Measurements from ENCODE around the gene LGR5.
"Not testable (repeated sequence)": the region's sequence is repeated elsewhere in the genome, so short reads cannot be mapped to it uniquely, and the experiment has no call there.

The LGR5 gene

DNA sequence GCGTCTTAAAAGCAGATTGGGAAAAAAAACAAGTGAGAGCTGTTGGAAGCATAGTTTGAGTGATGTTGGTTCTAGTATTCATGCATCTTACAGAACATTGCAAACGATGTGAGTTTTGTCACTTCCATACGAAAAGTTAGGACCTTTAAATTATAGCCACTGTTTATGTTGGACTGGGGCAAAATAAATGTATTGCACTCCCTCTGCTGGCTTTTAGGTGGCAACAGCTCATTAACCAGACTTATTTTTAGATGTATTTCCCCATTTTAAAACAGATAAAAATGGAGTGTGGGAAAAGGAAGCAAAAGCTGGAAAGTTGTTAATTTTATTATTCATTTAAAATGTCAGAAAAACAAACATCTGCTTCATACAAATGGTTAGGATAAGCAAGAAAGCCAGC lies 111.9 kb downstream of the LGR5 start:
- no peak for DNase-seq (ENCODE audit: low read depth)

- DNase-seq (ENCODE audit: low read depth), result no peak
These were observed 113.3 kb downstream of the LGR5 start for GRCh38 chr12:71552728-71553501.

DNA sequence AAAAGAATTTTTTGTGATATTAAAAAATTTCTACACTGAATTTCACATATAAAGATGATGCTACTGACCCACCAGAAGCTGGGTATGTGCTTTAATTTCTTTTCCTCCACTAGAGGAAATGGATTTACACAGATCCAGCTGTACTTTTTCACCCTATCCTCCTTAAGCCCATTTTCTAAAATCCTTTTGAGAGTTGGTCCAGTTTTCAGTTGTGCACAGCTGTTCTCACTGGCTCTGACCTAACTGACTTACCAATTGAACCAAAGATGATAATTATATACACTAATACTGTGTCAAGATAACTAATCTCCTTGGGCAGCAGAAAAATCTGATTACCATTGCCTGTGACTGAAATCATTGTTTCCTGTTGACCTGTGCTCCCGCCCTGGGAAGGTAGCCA lies 115.6 kb downstream of the LGR5 start:
- DNase-seq (ENCODE audit: low read depth), result no peak

- not testable (repeated sequence) for DNase-seq (ENCODE audit: low read depth)
These were observed 116.2 kb downstream of the LGR5 start for GRCh38 chr12:71555789-71556188.

DNA sequence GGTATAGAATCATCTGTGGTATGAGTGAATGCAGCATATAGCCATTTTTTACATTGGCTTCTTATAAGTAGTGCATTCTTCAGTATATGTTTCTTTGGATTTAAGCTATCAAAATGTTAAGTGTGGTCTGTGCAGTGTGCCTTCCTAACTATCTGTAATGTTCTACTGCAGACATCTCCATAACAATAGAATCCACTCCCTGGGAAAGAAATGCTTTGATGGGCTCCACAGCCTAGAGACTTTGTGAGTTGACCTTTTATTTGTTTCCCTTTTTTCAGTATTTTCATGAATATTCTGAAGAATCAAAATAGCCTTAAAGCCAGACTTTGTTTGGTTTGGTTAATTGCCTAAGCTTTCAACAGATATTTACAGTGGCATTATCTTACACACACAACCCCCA lies 116.8 kb downstream of the LGR5 start:
- DNase-seq (ENCODE audit: low read depth), result no peak

- no peak for DNase-seq (ENCODE audit: low read depth)
These were observed 117.3 kb downstream of the LGR5 start for GRCh38 chr12:71556875-71557274.

- no peak for DNase-seq (ENCODE audit: low read depth)
These were observed 118.8 kb downstream of the LGR5 start for GRCh38 chr12:71558445-71558844.

DNA sequence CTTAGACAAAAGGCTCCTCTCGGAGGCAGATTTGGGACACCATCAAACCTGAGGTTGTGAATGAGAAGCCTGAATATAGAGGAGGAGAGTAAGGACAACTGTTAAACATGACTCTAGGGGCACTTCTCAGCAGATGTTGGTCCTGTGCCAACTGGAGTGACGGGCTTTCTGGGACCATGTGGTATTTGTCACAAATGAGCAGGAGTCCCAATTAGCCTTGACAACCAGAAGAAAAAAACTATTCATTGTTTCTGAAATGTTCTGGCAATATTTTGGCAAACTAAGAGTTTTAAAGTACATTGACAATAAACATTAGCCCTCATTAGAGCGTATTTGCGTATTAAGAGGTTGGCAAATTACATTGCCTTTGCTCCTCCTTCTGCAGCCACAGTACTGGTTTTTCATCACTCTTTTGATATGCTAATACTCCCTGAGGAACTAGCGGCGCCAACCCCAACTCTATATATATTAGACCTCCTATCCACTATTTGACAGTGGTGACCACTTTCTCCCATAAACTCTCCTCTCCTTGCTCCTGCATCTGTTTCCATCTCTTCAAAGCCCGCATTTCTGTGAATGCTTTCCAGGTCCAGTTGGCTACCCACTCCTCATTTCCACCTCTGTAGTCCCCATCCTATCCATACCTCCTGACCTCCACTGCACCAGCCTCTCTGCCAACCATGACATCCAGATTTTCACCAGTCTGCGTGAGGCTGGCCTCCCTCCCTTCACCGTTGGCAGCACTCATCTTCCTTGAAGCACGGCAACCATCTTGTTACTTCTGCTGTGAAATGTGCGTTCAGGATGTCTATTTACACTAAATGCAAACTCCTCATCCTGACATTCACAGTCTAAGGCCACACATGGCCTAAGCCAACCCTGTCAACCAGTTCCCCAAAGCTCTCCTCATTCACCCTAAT lies 123.3 kb downstream of the LGR5 start:
- no peak for DNase-seq (ENCODE audit: low read depth)

DNA sequence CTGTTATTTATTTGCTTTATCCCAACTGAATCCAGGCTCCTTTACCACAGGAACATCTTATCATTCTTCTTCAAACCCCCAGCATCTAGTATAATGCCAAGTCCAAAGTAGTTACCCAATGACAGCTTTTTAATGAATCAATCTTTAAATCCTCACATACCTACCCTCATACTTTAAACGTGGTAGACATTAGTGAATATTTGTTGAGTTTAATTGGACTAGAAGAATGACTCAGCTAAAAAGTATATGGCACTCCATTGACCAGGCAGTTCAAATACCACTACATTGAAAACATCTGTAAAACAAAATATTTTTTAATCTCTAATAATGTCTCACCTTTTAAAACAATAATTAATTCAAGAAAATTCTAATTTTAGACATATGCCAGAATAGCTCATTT lies 125.9 kb downstream of the LGR5 start:
- DNase-seq (ENCODE audit: low read depth), result no peak

- no peak for DNase-seq (ENCODE audit: low read depth)
These were observed 127.1 kb downstream of the LGR5 start for GRCh38 chr12:71566655-71567054.

DNA sequence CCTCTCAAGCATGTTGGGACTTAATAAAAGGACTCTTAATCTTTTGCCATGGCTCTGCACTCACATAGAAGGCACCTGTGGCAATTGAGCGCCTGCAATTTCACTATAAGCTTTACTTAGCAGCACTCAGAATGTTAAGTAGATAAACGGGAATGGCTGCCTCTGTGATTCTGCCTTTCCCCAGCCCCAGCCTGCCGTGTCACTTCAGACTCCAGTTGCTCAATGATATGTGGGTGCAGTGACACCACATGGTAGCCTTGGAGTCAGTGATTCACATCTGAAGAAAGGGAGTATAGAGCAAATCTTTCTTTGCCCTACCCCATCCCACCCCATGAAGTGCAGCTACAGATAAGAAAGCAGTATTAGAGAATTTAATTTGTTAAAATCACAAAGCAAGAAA lies 127.9 kb downstream of the LGR5 start:
- DNase-seq (ENCODE audit: low read depth), result no peak

DNA sequence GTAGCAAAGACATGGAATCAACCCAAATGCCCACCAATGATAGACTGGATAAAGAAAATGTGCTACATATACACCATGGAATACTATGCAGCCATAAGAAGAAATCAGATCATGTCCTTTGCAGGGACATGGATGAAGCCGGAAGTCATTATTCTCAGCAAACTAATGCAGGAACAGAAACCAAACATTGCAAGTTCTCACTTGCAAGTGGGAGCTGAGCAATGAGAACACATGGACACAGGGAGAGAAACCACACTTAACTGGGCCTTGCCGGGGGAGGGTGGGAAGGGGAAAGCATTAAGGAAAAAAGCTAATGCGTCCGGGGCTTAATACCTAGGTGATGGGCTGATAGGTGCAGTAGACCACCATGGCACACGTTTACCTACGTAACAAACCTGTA lies 130.3 kb downstream of the LGR5 start:
- DNase-seq (ENCODE audit: low read depth), result not testable (repeated sequence)

DNA sequence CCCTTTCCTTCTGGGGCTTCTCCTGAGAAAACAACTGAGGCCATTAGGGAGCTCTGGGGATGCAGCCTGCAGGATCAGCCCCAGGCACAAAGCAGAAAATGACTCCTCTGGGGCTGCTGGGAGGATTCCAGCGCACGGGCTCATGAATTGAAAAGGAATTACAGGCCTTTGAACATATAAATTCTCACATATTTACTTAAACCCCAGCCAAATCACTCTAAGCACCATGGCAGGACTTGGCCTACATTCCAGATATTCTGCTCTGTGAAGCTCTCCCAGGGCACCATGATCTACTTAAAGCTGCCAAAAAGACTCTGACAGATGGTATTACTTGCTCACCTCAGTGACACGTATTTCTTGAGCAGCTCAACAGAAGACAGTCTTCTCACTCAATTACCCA lies 136.9 kb downstream of the LGR5 start:
- no peak for DNase-seq (ENCODE audit: low read depth)

DNA sequence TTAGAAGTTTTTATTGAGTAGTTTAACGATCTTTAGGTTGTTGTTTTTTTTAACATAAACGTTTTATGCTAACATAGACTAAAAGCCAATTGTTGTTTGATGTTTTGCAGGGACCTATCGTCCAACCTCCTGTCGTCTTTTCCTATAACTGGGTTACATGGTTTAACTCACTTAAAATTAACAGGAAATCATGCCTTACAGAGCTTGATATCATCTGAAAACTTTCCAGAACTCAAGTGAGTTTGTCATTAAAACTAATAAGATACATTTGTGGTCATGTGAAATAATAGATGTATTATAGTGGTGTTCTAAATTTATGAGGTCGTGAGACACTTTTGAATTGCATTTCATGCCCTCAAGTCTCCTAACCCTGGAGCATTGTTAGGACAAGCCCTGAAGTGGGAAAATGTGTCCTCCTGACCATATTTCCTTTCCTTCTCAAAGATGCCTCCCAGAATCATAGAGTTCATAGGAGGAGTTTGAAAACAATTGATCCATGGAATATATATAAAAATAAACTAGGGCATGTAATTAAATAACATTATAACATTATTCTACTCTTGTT lies 139.2 kb downstream of the LGR5 start:
- DNase-seq (ENCODE audit: low read depth), result no peak

GRCh38 chr12:71581206-71581605 lies 141.6 kb downstream of the LGR5 start:
- DNase-seq (ENCODE audit: low read depth), result no peak

DNA sequence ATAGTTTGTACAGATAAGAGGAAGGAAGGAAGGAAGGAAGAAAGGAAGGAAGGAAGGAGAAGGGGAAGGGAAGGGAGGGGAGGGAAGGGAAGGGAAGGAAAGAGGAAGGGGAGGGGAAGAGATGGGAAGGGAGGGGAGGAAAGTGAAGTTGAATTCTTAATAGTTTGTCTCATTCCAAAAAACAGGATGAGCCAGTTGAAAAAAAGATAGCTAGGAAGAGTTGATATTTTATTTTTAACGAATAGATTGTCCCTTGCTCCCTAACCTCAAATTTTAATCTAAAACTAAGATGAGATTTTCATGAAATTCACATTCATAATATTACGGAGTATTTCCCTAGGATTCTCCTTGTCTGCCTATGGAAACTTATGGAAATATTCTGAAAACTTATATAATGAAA lies 143.3 kb downstream of the LGR5 start:
- DNase-seq (ENCODE audit: low read depth), result no peak

DNA sequence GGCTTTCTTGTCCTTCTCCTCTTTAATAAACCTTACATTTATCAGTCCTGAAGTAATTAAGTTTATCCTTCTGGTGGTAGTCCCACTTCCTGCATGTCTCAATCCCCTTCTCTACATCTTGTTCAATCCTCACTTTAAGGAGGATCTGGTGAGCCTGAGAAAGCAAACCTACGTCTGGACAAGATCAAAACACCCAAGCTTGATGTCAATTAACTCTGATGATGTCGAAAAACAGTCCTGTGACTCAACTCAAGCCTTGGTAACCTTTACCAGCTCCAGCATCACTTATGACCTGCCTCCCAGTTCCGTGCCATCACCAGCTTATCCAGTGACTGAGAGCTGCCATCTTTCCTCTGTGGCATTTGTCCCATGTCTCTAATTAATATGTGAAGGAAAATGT lies 144.8 kb downstream of the LGR5 start:
- DNase-seq (ENCODE audit: low read depth), result no peak

- DNase-seq (ENCODE audit: low read depth), result no peak
These were observed 145.6 kb downstream of the LGR5 start for GRCh38 chr12:71585218-71585617.

DNA sequence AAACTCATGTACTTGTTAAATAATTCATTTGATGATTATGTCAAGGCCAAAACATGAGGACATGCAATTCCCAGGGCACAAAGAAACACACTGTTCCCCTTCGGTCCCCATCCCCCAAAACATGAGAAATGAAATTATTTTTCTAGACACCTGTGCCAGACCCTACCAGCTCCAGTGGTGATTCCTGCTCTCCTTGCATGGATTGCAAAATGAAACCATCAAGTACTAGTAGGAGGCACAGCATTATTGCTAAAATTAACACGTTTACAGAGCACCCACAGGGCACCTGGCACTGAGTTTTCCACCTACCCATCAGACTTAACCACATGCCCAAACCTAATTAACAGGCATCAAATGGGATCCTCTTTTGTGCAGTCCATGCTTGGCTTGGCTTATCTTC lies 147.4 kb downstream of the LGR5 start:
- no peak for DNase-seq (ENCODE audit: low read depth)

- DNase-seq (ENCODE audit: low read depth), result no peak
These were observed 149.9 kb downstream of the LGR5 start for GRCh38 chr12:71589478-71589881.

GRCh38 chr12:71591601-71592000 lies 152.0 kb downstream of the LGR5 start:
- DNase-seq (ENCODE audit: low read depth), result no peak

DNA sequence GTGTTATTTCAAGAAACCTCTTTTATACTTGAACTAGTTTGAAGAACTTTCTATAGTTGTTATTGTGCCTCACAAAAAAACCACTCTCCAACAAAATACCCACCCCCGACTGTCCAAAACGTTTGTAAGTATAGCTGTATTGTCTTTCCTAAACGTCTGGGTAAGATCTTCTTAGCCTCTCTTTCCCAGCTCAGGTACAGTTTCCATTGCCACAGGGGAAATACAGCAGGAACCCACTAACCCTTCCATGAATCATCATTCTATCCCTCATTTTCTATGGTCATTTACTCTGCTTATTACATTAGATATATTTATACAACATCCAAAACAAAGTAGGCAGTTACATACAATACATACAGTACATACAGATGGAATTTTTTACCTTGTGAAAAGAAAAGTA lies 153.2 kb downstream of the LGR5 start:
- DNase-seq (ENCODE audit: low read depth), result no peak

Measured in activated T-cell treated with anti-CD3 and anti-CD28 coated beads for 1 hour (primary cell).